ENCODE measurements around the gene FBXW10B.
"Not testable (repeated sequence)": the region's sequence is repeated elsewhere in the genome, so short reads cannot be mapped to it uniquely, and the experiment has no call there.

Gene FBXW10B

GRCh38 chr17:15658296-15658695 is 38.8 kb upstream of the FBXW10B start:
- DNase-seq (ENCODE audit: insufficient read length, low spot score) (no peak), FAIRE-seq (no peak)
- TF ChIP-seq CTCF (IDR thresholded peaks at IDR 0.05; ENCODE audit: insufficient read depth, missing control alignments) = no peak

GRCh38 chr17:15657868-15658267 is 38.4 kb upstream of the FBXW10B start:
- DNase-seq (ENCODE audit: insufficient read length, low spot score) (no peak), FAIRE-seq (no peak)
- no peak for TF ChIP-seq CTCF (IDR thresholded peaks at IDR 0.05; ENCODE audit: insufficient read depth, missing control alignments)

DNA sequence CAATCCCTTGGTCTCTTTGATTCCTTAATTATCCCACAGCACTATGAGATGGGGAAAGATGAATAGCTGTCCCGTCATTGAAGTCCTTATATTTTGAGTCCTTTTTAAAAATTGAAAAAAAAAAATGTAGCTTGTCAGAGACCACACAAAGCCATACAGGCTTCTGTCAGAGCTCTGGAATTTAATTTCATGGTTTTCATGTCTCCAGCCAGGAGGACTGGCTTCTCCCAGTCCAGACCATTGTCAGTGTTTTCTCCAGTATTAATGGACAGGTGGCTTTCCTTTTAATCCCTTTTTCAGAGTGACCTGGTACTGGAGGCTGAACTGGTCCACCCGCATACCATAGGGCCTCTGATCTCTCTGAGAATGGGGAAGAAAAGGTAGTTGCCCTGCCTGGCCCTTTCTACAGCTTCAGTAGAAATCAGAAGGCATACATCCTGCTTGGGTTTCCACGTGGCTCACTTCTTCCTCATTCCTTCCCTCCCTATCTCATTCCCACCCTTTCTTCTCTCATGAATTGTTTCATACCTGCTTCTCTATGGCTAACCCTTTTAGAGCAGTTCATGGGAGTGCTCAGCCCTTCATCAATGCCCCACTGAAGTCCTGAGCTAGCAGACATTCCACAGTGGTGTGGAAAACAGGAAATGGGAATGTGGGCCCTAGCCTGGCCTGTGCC is 35.5 kb upstream of the FBXW10B start:
- no peak for TF ChIP-seq CTCF (IDR thresholded peaks at IDR 0.05; ENCODE audit: insufficient read depth, missing control alignments)
- DNase-seq (ENCODE audit: insufficient read length, low spot score) (no peak), FAIRE-seq (no peak)

- DNase-seq (ENCODE audit: insufficient read length, low spot score); FAIRE-seq: not testable (repeated sequence)
Observed at GRCh38 chr17:15654401-15654800, 34.9 kb upstream of the FBXW10B start.

GRCh38 chr17:15652960-15653359 is 33.5 kb upstream of the FBXW10B start:
- no peak for FAIRE-seq
- no peak for TF ChIP-seq CTCF (IDR thresholded peaks at IDR 0.05; ENCODE audit: insufficient read depth, missing control alignments)

GRCh38 chr17:15651583-15652110 is 32.1 kb upstream of the FBXW10B start:
- no peak for TF ChIP-seq CTCF (IDR thresholded peaks at IDR 0.05; ENCODE audit: insufficient read depth, missing control alignments)
- FAIRE-seq (no peak), DNase-seq (ENCODE audit: insufficient read length, low spot score) (no peak)

More at GRCh38 chr17:15652960-15653359, 33.5 kb upstream of the FBXW10B start:
- no peak for DNase-seq (ENCODE audit: insufficient read length, low spot score)

GRCh38 chr17:15650741-15651582 is 31.5 kb upstream of the FBXW10B start:
- DNase-seq (ENCODE audit: insufficient read length, low spot score) (no peak), FAIRE-seq (no peak)
- no peak for TF ChIP-seq CTCF (IDR thresholded peaks at IDR 0.05; ENCODE audit: insufficient read depth, missing control alignments)

All from D721Med (cell line).